ENCODE measurements around the gene VAC14.
A peak's percentile ranks its signal among the peaks of the same experiment; 100 is the strongest.

Gene VAC14

DNA sequence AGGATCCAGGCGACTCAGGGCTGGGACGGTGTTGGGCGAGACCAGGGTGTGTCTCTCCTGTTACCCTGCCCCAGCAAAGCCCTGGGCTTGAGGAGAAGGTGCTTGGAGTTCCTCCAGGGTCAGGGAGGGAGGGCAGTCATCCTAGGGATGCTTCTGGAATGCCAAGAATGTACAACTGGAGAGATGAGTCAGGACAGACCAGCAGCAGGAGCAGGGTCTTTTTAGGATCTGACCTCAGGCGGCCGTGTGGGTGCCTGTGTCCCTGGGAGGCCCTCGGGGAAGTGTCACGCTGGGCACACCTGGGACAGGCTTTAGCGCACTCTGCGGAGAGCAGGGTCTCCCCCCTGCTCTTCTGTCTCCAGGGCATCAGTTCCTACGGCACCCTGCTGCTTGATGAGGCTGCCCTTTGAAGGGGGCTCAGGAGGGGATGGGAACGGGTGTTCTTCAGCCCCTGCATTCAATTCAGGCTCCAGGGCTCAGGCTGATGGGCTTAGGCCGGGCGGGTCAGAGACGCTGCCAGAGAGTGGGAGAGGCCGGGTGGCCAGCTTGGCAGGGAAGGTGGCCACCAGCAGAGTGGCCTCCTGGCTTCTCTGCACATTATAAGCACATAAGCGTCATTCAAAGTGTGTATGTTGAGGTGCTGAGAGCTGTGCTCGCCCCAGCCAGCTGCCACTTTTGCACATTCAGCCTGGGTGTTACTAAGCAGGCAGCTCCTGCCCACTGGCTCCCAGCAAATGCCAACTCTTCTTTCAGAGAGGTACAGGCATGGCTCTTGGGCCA, 106.7 kb downstream of the VAC14 start:
- peaks cover 9% of the 10 kb centered on the region for H3K36me3 ChIP-seq
- no peak overlapping the region for H3K4me3 ChIP-seq (ENCODE audit: low read depth, low read length)
- no peaks in the 10 kb centered on the region for H3K9me3 ChIP-seq (ENCODE audit: severe bottlenecking)
- TF ChIP-seq, protein P1, sequence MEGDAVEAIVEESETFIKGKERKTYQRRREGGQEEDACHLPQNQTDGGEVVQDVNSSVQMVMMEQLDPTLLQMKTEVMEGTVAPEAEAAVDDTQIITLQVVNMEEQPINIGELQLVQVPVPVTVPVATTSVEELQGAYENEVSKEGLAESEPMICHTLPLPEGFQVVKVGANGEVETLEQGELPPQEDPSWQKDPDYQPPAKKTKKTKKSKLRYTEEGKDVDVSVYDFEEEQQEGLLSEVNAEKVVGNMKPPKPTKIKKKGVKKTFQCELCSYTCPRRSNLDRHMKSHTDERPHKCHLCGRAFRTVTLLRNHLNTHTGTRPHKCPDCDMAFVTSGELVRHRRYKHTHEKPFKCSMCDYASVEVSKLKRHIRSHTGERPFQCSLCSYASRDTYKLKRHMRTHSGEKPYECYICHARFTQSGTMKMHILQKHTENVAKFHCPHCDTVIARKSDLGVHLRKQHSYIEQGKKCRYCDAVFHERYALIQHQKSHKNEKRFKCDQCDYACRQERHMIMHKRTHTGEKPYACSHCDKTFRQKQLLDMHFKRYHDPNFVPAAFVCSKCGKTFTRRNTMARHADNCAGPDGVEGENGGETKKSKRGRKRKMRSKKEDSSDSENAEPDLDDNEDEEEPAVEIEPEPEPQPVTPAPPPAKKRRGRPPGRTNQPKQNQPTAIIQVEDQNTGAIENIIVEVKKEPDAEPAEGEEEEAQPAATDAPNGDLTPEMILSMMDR (IDR thresholded peaks at IDR 0.05; ENCODE audit: low read depth, low read length): no peak
- H3K27me3 ChIP-seq (ENCODE audit: insufficient read depth, low read depth, severe bottlenecking): no peaks in the 10 kb centered on the region
- H3K27ac ChIP-seq: peak overlapping the region; percentile 68
- no peak for DNase-seq

DNA sequence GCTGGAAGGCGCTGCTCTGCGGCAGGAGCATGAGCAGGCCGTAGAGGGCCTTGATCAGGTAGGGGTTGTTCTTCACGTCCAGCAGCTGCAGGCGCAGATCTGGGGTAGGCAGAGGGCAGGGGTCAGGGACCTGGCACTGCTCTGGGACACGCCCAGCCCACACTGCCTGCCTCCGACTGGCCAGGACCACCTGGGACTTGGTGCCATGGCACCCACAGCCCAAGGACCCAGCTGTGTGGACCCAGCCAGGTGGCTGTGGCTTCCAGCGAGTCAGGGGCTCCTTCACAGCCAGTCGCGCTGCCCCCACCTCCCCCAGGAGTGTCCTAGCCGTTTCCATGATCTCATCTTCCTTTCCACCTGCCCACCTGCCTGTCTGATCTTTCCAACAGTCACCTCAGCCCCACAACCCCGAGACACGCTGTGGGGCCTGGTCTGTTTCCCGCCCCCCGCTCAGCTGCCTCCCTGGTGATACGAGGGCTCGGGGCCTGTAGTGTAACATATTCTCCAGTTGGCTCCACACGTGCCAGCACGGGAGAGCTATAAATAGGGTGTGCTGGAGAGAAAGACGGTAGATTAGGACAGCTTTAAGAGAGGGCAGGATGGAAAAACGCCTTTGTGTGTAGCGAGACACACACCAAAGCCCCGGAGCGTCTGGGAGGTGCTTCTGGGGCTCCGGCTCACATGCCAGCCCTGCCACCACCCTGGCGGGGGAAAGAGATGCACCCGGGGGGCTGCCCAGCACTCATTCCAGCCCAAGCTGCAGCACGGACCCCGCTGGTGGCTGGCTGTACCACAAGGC, 107.9 kb downstream of the VAC14 start:
- TF ChIP-seq, protein P1 (IDR thresholded peaks at IDR 0.05; ENCODE audit: low read depth, low read length): no peak
- DNase-seq: peak; percentile 47
- Histone ChIP-seq H3K9me3 (ENCODE audit: severe bottlenecking) (no peaks in the 10 kb centered on the region), H3K4me3 (ENCODE audit: low read depth, low read length) (no peak overlapping the region), H3K27ac (peak overlapping the region; percentile 68), H3K27me3 (ENCODE audit: insufficient read depth, low read depth, severe bottlenecking) (no peaks in the 10 kb centered on the region), H3K36me3 (peaks cover 1% of the 10 kb centered on the region; the same call in 1 of the 2 replicates)

DNA sequence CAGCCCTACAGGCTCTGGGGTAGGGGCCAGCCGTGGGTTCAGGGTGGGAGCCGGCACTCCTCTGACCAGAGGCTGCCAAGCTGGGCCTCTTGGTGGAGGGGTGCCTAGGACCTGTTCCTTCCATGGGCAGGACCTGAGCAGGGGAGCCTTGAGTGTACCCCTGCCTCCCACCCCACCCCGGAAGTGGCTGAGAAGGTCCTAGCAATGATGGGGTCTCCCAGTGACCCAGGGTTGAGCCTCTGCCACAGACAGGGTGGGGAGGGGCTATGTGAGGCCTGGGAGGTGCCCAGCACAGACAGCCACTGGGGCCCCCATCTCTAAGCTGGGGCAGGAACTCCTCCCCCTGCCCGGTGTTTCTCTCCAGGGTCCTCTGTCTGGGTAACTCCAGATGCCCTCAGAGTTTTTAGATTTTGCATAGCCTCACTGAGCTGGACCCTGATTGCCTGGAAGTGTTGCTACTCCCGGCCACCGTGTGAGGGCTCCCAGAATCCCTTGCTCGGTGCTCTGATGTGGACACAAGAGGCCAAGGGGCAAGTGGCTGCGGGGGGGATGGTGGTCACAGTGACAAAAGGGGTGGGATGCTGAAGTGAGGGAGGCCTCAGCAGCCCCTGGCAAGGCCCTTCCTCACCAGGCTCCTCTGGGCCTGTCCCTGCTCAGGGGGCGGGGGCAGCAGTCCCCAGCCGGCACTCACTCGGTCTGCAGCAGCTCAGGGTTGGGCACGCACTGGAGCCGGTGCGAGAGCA, 108.7 kb downstream of the VAC14 start:
- H3K27me3 ChIP-seq (ENCODE audit: insufficient read depth, low read depth, severe bottlenecking): no peaks in the 10 kb centered on the region
- DNase-seq: no peak
- no peaks in the 10 kb centered on the region for H3K36me3 ChIP-seq
- H3K4me3 ChIP-seq (ENCODE audit: low read depth, low read length): no peak overlapping the region
- no peaks in the 10 kb centered on the region for H3K9me3 ChIP-seq (ENCODE audit: severe bottlenecking)
- peak overlapping the region; percentile 68 for H3K27ac ChIP-seq
- TF ChIP-seq, protein P1 (IDR thresholded peaks at IDR 0.05; ENCODE audit: low read depth, low read length): no peak

DNA sequence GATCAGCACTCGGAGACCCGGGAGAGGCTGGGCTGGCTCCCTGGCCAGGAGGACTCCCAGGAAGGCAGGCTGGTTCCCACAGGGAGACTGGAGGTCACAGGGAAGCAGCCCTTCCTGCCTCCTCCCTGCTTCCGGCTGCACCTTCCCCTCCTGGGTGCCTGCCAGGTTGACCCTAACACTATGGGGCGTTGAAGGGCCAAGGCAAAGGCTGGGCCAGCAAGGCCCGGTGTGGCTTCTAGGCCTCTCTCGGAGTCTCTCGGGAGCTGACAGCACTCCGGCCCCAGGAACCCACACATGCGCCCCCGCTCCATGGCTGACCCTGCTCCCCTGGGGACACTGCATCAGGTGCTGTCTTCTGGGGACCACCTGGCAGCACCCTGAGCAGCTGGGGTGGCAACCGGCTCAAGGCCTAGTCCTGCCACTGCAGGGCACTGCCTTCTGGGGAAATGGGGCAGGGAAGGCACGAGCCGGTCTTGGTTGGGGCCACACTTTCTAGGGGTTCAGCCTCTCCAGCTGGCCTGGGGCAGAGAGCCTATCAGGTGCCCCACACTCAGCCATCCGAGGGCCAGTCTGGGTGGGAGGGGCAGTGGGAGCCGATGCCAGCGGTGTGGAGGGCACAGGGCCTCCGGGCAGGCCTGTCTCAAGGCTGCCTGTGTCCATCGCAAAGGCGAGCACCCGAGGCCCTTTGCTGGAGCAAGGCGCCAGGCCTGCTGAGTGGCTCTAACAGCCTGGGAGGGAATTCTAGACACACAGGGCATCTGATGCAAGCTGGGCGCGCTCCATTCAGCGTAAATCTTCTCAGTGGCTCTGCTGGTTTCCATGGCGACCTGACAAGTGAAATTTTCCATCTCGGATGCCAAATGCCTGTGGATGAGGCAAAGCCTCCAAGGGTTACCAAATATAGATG, 109.5 kb downstream of the VAC14 start:
- Histone ChIP-seq H3K9me3 (ENCODE audit: severe bottlenecking) (no peaks in the 10 kb centered on the region), H3K4me3 (ENCODE audit: low read depth, low read length) (no peak overlapping the region), H3K27me3 (ENCODE audit: insufficient read depth, low read depth, severe bottlenecking) (no peaks in the 10 kb centered on the region), H3K27ac (no peak overlapping the region; the same call in 1 of the 2 replicates), H3K36me3 (no peaks in the 10 kb centered on the region)
- TF ChIP-seq, protein P1 (IDR thresholded peaks at IDR 0.05; ENCODE audit: low read depth, low read length): no peak
- no peak for DNase-seq
